K562 (cell line): ENCODE results near the gene GPD2.

Experiments
- EZH2 ChIP-seq: IDR thresholded peaks from 2 replicates; pipeline ENCODE4 v1.6.1; 2012; ENCODE audit warnings: low read depth, mild to moderate bottlenecking, inconsistent platforms, low read length, borderline replicate concordance
- POLR3A ChIP-seq: IDR thresholded peaks from 2 replicates; pipeline ENCODE4 v1.6.1; 2011; ENCODE audit warnings: borderline replicate concordance, mild to moderate bottlenecking, moderate library complexity; ENCODE audit not compliant: insufficient read length, insufficient read depth; ENCODE audit errors: extremely low read depth
- RBM15 ChIP-seq: fragments of 200-400 bp; formaldehyde crosslinking; IDR thresholded peaks from 2 replicates; pipeline ENCODE4 v1.6.1; 2018; ENCODE audit warnings: mild to moderate bottlenecking, low read length, moderate library complexity; ENCODE audit not compliant: insufficient read depth
- RFX5 ChIP-seq: IDR thresholded peaks from 2 replicates; pipeline ENCODE4 v1.6.1; 2011; ENCODE audit warnings: low read depth, mild to moderate bottlenecking, improper control_type of control experiment, low read length
- ZBTB2 ChIP-seq: fragments of 450-650 bp; IDR thresholded peaks from 2 replicates; pipeline ENCODE4 v1.6.1; 2016; ENCODE audit warnings: antibody characterized with exemption
- TF ChIP-seq, protein P1 (sequence below), 3 experiments: IDR thresholded peaks in 2 of 3; conservative IDR thresholded peaks in 1 of 3; 2 replicates each; pipeline ENCODE4 v1.5.1; 2011 to 2012; ENCODE audit warnings: low read length in 3 of 3, mild to moderate bottlenecking in 3 of 3, control low read depth in 2 of 3, improper control_type of control experiment in 1 of 3, inconsistent platforms in 1 of 3, low read depth in 1 of 3, mixed read lengths in 1 of 3, moderate library complexity in 1 of 3; ENCODE audit not compliant: insufficient read depth in 2 of 3
- TF ChIP-seq, protein P2 (sequence below): fragments of 250-450 bp; sonication (Bioruptor Pico); IDR thresholded peaks from 2 replicates; pipeline ENCODE4 v1.5.0; 2021; ENCODE audit warnings: mild to moderate bottlenecking, borderline replicate concordance

DNA sequence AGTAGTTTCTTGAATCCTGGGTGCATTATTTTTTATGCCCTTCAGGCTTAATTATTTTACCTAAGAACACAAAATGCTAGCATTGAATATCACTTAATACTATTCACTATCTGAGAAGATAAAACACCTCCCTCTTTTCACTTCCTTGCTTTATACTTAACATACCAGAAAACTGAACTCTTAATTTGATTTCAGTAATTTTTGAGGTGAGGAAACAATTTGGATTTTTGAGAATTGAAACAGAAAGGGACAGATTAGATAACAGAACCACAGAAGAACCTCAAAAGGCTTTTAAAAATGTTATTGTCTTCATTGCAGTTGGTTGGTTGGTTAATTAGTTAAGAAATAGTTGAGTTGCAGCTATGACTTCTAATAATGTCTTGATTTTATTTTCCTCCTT, 69.5 kb downstream of the GPD2 start:
- TF ChIP-seq, protein P1, sequence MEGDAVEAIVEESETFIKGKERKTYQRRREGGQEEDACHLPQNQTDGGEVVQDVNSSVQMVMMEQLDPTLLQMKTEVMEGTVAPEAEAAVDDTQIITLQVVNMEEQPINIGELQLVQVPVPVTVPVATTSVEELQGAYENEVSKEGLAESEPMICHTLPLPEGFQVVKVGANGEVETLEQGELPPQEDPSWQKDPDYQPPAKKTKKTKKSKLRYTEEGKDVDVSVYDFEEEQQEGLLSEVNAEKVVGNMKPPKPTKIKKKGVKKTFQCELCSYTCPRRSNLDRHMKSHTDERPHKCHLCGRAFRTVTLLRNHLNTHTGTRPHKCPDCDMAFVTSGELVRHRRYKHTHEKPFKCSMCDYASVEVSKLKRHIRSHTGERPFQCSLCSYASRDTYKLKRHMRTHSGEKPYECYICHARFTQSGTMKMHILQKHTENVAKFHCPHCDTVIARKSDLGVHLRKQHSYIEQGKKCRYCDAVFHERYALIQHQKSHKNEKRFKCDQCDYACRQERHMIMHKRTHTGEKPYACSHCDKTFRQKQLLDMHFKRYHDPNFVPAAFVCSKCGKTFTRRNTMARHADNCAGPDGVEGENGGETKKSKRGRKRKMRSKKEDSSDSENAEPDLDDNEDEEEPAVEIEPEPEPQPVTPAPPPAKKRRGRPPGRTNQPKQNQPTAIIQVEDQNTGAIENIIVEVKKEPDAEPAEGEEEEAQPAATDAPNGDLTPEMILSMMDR (IDR thresholded peaks at IDR 0.05 in 2 of 3, conservative IDR thresholded peaks at IDR 0.05 in 1 of 3; ENCODE audit: insufficient read depth in 2 of 3, low read depth in 1 of 3, low read length in 3 of 3), result no peak
- TF ChIP-seq, protein P2, sequence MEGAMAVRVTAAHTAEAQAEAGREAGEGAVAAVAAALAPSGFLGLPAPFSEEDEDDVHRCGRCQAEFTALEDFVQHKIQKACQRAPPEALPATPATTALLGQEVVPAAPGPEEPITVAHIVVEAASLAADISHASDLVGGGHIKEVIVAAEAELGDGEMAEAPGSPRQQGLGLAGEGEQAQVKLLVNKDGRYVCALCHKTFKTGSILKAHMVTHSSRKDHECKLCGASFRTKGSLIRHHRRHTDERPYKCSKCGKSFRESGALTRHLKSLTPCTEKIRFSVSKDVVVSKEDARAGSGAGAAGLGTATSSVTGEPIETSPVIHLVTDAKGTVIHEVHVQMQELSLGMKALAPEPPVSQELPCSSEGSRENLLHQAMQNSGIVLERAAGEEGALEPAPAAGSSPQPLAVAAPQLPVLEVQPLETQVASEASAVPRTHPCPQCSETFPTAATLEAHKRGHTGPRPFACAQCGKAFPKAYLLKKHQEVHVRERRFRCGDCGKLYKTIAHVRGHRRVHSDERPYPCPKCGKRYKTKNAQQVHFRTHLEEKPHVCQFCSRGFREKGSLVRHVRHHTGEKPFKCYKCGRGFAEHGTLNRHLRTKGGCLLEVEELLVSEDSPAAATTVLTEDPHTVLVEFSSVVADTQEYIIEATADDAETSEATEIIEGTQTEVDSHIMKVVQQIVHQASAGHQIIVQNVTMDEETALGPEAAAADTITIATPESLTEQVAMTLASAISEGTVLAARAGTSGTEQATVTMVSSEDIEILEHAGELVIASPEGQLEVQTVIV (CRISPR knock-in tag), result no peak
- TF ChIP-seq EZH2, result no peak
- no peak for TF ChIP-seq RBM15
- TF ChIP-seq POLR3A, result no peak
- no peak for TF ChIP-seq ZBTB2
- TF ChIP-seq RFX5, result no peak
